HG03064 (cell line): Measurements from ENCODE around the gene MRPS18B.
A peak's percentile ranks its signal among the peaks of the same experiment; 100 is the strongest.

Source experiments
- ATAC-seq: cut with Tn5 transposase; IDR thresholded peaks from one replicate; pipeline ENCODE4 v1.9.1; 2021; ENCODE audit warnings: low read depth; ENCODE audit not compliant: unreplicated experiment

MRPS18B gene

DNA sequence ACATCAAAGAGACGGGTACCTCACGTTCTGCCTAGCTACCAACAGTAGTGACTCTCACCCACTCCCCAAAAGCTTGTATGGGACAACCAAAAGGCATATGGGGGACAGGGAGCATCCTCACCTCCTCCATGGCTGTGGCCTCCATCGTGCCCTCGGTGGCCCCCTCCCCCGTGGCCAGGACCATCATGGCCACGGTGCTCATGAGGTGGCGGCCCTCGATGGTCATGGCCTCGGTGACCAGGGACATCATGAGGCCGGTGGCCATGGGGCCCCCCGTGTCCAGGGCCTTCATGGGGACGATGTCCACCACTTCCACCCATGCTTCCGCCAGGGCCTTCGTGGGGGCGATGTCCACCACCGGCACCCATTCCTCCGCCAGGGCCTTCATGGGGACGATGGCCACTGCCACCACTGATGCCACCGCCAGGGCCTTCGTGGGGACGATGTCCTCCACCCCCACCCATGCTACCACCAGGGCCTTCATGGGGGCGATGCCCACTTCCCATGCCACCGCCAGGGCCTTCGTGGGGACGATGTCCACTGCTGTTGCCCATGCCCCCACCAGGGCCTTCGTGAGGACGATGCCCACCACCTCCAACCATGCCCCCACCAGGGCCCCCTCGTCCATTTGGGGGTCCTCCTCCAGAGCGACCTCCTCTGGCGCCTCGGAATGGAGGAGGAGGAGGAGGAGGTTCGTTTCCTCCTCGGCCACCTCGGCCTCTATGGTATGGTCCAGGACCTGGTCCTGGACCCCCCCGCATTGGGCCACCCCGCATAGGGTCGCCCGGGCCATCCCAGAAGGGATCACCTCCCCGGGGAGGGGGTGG is 15.6 kb upstream of the MRPS18B start:
- no peak for ATAC-seq

DNA sequence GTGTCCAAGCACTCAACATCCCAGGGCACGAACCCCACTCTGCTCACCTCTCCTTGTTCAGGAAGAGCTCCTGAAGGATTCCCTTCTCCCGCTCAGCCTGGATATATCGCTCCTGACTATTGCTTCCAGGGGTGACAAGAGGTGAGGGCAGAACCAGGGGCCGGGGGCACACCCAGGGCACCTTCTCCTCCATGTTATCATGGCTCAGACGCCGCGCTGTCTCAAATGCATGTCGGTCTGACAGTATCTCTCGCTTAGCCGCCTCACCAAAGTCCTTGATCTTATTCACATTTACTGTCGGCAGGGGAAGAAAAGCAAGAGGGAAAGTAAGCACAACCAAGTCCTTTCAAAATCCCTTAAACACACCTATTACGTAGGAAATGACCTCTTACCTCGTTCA is 13.7 kb upstream of the MRPS18B start:
- ATAC-seq = no peak

DNA sequence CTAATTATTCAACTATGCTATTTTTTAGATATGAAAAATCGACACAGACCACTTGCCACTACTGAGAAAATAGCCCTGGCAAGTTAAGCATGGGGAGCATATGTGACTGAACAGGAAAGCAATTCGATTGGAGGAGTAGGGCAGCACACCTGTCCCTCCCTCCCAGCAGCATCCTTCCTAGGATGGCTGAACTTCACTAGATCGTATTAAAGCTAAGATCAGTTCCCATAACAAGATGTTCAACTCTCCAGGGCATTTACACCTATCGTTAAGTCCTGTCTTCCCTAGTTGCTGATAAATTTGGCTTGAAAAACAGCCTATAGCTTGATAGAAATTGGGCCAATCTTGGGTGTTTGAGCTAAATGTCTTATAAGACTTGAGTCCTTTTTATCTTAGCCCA is 7.6 kb upstream of the MRPS18B start:
- no peak for ATAC-seq

DNA sequence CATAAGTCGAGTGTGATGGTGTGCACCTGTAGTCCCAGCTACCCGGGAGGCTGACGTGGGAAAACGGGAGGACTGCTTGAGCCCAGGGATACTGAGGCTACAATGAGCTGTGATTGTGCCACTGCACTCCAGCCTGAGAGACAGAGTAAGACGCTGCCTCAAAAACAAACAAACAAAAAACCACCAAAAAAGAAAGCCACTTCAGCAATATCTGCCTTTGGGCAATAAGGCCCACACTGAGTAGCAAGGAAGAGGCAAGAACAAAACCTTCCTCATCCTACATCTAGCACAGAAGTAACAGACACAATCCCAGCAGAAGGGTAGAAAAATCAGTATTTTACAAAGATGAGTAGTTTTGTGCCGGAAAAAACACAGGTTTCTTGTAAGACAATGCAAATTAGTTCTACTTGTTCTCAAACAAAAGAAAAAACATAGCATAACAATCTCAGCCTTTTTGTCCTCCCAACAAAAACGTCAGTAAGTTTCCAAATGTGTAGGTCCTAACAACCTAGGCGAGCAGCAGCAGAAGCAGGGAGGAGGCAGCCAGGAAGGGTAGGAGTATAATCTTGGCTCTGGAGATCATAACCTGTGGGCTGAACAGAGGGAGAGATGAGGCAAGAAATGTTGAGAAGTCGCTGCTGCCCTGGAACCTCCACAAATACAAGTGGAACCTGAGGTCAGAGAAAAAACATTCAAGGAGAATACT is 6.3 kb upstream of the MRPS18B start:
- ATAC-seq = no peak

DNA sequence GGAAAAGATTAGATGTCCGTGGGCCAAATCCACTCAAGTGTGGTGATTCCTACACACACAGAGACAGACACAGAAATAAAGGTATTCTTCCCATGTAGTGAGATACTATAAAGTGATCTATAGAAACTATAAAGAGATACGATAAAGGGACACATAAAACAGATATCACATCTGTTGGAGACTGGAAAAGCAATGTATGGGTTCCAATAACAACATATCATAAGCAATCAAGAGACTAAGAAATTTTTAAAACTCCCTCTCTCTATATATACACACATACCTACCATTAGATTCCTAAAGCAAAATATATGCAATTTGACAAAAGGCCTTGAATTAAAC is 5.8 kb upstream of the MRPS18B start:
- ATAC-seq = no peak

DNA sequence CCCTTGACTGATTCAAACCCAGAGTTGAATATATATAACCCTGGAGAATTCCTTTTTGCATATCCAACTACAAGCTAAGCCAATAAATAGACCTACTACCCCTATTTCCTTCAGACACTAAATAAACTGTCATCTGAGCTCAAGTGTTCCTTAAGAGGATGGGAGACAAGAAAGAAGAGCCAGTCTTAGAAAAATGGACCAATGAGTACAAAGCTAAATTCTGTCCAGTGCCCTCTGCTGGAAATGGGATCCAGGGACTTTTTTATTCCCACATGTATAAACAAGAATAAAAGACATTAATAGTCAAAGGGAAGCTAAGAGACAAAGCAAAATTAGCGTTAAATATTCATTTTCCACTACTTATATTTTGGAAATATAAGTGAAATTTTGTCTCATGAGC is 5.4 kb upstream of the MRPS18B start:
- ATAC-seq = no peak

DNA sequence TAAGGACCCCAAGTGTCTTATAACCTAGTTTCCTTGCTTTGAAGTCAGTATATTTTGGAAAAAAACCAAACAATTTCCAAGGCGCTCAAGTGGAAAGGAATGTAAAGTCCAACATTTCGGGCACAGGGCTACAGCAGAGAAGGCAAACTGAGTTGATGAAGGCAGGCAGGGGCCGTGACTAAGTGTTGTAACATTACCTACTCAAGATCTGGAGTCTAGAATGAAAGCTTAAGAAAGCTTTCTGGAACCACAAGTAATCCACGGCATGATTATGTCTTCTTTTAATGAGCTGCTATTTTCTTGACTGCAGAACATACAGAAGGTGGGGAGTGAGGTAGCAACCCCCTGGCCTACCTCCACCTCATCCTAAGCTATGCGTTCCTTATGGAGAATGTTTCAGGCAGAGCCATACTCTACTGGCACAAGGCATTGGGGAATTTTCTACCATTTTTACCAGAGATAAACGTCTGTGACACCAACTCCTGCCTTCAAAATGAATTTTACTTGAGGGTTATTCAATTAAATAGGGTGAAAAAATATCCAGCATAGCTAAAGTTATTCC is 4.9 kb upstream of the MRPS18B start:
- no peak for ATAC-seq

DNA sequence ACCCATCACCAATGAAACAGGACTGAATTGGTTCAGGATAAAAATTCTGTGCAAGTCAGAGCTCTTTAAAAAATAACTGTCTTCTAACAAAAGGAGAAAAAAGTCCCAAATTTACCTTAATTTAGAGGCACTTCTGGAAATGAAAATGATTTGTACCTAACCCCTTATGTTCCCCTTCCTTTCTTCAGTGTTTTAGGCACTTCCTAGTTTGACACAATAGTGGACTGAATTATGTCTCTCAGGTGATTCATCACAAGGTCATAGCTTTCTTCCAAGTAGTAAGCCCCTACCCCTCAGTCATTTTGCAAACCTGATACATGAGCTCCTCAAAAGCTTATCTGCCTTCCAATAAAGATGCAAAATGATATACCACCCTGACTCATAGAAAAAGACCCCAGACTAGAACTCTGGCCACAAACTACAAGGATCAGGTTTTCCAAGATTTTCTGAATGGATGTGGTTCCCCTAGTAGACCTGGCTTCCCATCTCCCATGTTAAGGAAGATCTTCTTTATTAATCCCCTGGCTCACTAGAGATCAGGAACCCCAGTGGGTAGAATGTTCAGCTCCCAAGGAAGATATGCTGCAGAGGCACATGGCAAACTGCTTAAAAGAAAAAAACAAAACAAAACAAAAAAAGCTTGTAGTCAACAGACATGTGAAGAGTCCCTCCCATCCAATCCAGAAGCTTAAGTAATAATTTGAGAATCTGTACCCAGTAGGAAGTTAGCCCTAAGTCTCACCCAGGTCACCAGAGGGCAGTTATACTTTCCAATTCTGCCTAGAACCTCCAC is 4.2 kb upstream of the MRPS18B start:
- ATAC-seq = no peak

DNA sequence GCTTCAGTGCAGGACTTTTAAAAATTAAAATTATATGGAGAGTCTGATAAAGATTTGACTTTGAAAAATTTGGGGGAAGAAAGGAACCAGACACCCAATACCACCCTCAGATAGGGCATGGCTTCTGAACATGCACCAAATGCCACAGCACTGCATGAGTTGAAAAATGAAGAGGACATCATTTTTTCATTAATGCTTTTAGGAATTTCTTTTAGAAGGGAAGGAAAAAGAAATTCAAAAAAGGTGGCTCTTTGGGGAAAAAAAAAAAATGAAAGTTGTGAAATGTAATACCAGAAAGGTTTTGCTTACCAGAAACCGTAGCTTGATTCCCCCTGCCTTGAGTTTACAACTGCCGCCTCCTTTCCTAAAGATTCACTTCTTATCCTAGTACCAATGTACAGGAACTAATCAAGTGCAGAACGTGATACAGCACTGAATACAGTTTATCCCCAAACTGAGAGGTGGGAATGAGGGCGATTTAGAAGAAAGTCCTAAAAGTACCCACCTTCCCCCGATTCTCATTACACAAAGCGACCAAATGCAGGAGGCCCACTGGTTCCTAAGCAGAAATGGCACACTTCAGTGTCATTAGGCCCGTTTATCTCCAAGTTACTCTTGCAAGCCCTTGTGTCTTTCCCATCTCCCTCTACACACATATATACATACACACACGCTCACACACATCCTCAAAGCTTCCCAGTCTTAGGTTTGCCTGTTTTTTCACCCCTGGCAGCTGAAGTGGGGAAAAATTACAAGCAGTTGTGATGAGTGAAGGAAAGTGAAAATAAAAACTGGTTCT is 3.4 kb upstream of the MRPS18B start:
- ATAC-seq = no peak

DNA sequence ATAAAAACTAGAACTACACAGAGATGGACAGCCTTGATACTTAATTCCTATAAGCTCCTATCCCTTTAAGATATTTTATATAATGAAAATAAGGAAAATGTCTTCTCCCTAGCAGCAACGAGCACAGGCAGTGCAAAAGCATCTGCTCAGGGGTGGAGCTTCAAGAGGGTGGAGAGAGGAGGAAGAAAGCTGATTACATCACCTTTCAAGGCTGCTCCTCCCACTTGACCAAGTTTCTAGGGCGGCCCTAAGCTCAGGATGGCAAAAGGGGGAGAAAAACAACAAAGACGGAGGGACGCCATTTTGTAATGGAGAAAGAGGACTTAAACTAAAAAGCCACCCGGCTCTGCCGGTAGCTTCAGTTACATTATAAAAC is 2.8 kb upstream of the MRPS18B start:
- no peak for ATAC-seq

DNA sequence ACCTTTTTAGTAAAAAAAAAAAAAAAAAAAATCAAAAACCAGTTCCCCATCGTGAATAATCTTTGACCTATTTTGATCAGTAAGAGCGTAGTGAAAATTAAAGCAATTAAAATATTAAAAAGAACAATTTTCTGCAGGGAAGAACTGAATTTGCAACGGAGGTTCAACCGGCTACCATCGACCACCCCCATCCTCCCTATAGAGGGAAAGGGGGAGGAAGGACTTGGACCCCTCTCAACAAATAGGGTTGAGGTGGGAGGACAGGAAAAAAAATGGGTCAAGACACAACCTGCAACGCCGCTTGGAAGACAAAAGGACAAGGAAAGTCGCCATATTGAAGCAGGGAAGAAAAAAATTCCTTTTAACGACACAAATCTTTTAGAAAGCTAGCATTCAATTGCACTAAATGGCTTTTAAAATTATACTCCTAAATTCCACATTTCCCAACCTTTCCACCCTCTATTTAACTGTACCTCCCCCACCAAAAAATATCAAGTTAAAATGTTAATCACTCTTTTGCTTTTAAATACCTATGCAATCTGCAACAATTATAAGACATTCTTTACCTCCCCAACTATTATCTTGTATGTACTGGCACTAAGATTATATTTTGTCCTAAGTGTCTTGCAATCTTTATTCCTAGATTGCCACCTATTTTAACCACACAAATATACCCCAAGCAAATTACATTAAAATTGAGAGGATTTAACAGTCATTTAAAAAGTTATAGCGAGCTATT is 2.3 kb upstream of the MRPS18B start:
- ATAC-seq = no peak

DNA sequence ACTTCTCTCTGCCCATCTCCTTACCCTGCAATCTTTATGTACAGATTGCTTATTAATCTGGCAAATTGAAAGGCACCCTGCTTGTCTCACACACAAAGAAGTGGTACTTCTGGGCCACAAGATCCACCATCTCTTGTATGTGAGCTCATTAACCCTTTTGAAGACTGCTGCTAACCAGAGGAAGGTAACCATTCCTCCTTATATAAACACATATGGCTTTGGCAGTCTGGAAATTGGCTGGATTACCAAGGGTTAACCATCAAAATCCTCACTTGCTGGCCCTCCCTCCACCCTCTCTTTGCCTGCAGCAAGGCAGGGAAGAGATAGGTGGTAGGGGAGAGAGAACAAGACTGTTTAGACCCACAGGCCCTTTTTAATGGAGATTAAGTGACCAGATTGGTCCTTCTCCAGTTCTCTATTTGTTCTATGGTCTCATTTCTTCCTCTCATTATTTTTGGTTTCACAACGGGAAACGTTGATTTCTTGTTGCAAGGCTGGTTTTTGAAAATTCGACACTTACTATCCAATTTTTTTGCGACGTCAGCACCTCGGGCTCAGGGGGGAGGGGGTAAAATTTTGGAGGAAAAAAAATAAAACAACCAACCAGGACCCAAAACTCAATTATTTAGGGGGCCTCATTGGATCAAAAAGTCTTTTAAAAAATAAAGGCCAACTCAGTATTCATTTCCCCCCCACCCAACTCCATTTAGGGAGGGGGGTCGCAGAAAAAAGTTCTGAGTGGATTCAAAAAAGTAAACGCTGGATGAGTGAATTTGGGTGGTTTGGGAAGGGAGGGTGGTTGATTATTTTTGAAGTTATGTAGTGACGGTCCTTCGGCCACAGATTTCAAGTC is 1.5 kb upstream of the MRPS18B start:
- no peak for ATAC-seq

DNA sequence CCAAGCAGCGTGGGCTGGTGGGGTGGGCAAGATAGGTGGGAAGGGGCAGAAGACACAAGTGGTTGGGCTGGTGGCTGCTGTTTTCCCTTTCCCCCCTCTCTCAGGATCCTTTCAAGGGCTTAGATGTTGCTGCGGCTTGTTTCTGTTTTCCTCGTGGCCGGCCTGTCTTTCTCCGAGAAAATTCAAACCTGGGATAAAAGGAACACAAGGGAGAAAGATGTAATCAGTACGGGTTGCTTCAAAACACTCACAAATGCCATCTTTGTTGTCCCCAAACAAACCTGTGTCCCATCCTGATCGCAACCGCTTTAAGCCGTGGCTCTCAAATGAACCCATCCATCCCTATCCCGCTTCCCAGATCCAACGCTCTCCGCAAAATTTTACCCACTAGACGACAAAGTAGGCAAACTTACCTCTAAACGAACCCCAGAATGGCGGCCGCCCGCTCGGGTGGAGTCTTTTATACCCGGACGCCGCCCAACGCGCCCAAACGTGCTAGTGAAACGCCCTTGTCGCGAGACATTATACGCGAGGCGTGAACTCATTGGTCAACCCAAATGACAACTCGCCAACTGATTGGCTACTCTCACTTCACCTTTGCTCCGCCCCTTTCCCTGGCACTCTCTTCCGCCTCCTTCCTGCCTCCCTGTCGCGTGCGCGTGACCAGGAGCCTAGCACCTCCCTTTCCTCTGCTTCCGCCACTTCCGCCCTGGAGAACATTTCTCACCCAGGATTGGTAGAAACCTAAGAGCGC is 652 bp upstream of the MRPS18B start, which contains the start of gene PPP1R10:
PPP1R10 (minus strand) TSS at position 433 of the 754 bp plus-strand sequence. CDS start 7,299 bp downstream, outside the sequence.
- peak; percentile 69 for ATAC-seq

DNA sequence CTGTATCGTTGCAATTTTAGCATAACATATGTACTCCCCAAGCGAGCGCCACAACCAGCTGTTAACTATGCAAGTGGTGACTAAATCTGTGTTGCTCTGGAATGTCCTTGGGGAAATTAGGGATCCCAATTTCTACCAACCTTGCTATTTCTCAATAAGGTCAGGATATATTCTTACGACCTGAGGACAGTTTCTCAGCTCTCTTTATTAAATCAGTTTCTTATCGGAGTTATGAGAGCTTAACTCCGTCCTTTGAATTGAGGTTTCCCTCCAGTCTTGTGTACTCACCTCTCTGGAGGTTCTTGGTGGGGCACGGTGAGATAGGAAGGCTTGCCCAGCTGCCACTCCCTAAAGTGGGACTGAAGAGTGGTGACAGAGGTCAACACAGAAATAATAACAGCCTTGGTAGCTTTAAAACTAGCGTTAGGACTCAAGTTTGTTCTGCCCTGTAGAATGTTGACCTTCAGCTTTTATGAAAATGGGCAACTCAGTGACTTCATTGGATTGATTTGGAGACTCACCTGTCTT is 694 bp downstream of the MRPS18B start:
- ATAC-seq = no peak

DNA sequence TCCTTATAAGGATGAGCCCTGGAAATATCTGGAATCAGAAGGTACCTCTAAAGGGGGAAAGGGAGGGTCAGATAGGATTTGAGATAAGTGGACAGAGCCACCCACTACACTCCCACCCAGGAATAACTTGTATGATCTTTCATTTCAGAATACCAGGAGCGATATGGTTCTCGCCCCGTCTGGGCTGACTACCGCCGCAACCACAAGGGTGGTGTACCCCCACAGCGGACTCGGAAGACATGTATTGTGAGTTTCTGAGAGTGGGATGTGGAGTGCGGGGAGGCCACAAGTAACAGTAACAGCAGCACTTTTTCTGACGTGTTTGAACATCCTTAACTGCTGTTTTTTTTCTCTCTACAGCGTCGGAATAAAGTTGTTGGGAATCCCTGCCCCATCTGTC is 1.9 kb downstream of the MRPS18B start:
- ATAC-seq = no peak

DNA sequence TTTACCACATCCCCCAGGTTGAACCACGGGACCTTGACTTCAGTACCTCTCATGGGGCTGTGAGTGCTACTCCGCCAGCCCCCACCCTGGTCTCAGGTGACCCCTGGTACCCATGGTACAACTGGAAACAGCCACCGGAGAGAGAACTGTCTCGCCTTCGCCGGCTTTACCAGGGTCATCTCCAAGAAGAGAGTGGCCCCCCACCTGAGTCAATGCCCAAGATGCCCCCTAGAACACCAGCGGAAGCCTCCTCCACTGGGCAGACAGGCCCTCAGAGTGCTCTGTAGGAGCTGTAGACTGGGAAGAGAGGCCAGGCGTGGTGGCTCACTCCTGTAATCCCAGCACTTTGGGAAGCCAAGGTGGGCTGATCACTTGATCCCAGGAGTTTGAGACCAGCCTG is 7.9 kb downstream of the MRPS18B start:
- no peak for ATAC-seq

DNA sequence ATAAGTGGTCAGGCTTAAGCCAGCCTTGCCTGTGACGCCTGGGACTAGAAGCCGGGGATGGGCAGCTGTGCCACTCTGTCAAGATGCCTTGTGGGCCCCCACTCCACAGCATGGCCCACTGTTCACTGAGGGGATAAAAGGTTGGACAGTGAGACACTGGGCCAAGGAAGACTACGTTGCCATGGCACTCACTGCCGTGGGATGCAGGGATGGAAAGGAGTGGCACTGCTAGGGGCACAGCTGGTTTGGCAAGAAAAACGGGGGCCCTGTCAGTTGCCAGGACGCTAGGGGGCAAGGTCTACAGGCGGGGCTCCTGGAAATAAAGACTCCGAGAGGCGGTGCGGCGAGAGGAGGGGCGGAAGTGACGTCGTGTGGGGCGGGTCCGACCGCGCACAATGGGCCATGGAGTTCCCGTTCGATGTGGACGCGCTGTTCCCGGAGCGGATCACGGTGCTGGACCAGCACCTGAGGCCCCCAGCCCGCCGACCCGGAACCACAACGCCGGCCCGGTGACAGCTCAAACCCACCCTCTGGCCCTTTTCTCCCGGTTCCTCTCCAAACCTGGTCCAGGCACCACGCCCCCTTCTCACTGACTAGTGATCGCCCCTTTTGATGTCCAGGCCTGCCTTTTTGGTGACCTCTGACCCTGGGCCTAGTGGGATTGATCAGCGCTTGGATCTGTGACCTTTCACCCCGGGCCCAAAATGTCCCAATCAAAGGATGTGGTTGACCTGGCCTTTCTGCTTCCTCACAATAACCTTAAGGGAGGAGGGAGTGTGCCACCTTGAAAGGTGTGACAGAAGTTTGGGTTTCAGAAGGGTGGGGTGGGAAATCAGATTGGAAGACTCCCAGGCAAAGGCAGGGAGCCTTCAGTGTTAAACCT is 9.1 kb downstream of the MRPS18B start, which contains the start of gene ATAT1:
ATAT1 (plus strand) TSS at position 391 of the 883 bp plus-strand sequence.
- ATAC-seq = peak; percentile 74
